Glutamatergic neuron (in vitro differentiated cells): Measurements from ENCODE around the gene PTPRN2. TPM values are rescaled to one million over a fixed set of nuclear protein-coding genes. Genes with fewer than 3 reads are reported as not detected.
A peak's percentile ranks its signal among the peaks of the same experiment; 100 is the strongest.

Source experiments
- DNase-seq: peaks from one replicate; pipeline ENCODE4 v3.0.0; 2022
- H3K27ac Mint-ChIP-seq: one replicate; pipeline ENCODE4 v1.8.0; 2020; ENCODE audit warnings: mild to moderate bottlenecking, mixed read lengths, inconsistent platforms; ENCODE audit not compliant: unreplicated experiment
- H3K27me3 Mint-ChIP-seq: one replicate; pipeline ENCODE4 v1.8.0; 2020; ENCODE audit warnings: mild to moderate bottlenecking, moderate library complexity, mixed read lengths, inconsistent platforms; ENCODE audit not compliant: unreplicated experiment
- H3K36me3 Mint-ChIP-seq: one replicate; pipeline ENCODE4 v1.8.0; 2020; ENCODE audit warnings: mild to moderate bottlenecking, mixed read lengths, inconsistent platforms; ENCODE audit not compliant: unreplicated experiment
- H3K4me1 Mint-ChIP-seq: one replicate; pipeline ENCODE4 v1.8.0; 2020; ENCODE audit warnings: mild to moderate bottlenecking, low read depth, mixed read lengths, inconsistent platforms; ENCODE audit not compliant: unreplicated experiment
- H3K4me3 Mint-ChIP-seq: one replicate; pipeline ENCODE4 v1.8.0; 2020; ENCODE audit warnings: mild to moderate bottlenecking, mixed read lengths, inconsistent platforms; ENCODE audit not compliant: unreplicated experiment
- H3K9me3 Mint-ChIP-seq: one replicate; pipeline ENCODE4 v1.8.0; 2020; ENCODE audit warnings: mild to moderate bottlenecking, moderate library complexity, mixed read lengths, inconsistent platforms; ENCODE audit not compliant: unreplicated experiment
- CTCF ChIP-seq: fragments of 200-600 bp; sonication (generic); IDR thresholded peaks from one replicate; pipeline ENCODE4 v1.5.0; 2021; ENCODE audit not compliant: partially characterized antibody, unreplicated experiment
- total RNA-seq: library from RNA; stranded (reverse); fragmentation: NEBNext Ultra II Directional; extraction: Animal tissue kit (Norgen Biotek cat#: 25700); gene quantifications from one replicate; pipeline ENCODE4 v1.2.1, GENCODE V29; 2021; ENCODE audit not compliant: unreplicated experiment

The PTPRN2 gene
- total RNA-seq, 1 donor from 2014 or later, result 49.0 TPM

GRCh38 chr7:158584407-158584806, 3.2 kb downstream of the PTPRN2 start:
- H3K9me3 Mint-ChIP-seq, result peaks cover 11% of the 10 kb centered on the region
- H3K27ac Mint-ChIP-seq, result no peak overlapping the region
- no peak for DNase-seq
- H3K36me3 Mint-ChIP-seq, result peaks cover 22% of the 10 kb centered on the region
- TF ChIP-seq CTCF, result no peak
- H3K4me3 Mint-ChIP-seq, result peak overlapping the region; percentile 53
- H3K4me1 Mint-ChIP-seq, result peaks cover 15% of the 10 kb centered on the region
- peaks cover 23% of the 10 kb centered on the region for H3K27me3 Mint-ChIP-seq

GRCh38 chr7:158583810-158584209, 3.8 kb downstream of the PTPRN2 start:
- TF ChIP-seq CTCF, result no peak
- peaks cover 17% of the 10 kb centered on the region for H3K27me3 Mint-ChIP-seq
- peak overlapping the region; percentile 54 for H3K4me3 Mint-ChIP-seq
- H3K27ac Mint-ChIP-seq, result peak overlapping the region; percentile 72
- H3K4me1 Mint-ChIP-seq, result peaks cover 15% of the 10 kb centered on the region
- peaks cover 24% of the 10 kb centered on the region for H3K36me3 Mint-ChIP-seq
- peaks cover 11% of the 10 kb centered on the region for H3K9me3 Mint-ChIP-seq
- DNase-seq, result no peak

GRCh38 chr7:158583143-158583542, 4.5 kb downstream of the PTPRN2 start:
- H3K27ac Mint-ChIP-seq, result no peak overlapping the region
- peaks cover 11% of the 10 kb centered on the region for H3K9me3 Mint-ChIP-seq
- H3K27me3 Mint-ChIP-seq, result peaks cover 19% of the 10 kb centered on the region
- no peak for TF ChIP-seq CTCF
- peaks cover 15% of the 10 kb centered on the region for H3K4me1 Mint-ChIP-seq
- no peak overlapping the region for H3K4me3 Mint-ChIP-seq
- H3K36me3 Mint-ChIP-seq, result peaks cover 24% of the 10 kb centered on the region
- no peak for DNase-seq

- H3K27ac Mint-ChIP-seq, result peak overlapping the region; percentile 15
- peaks cover 15% of the 10 kb centered on the region for H3K4me1 Mint-ChIP-seq
- TF ChIP-seq CTCF, result no peak
- peak overlapping the region; percentile 55 for H3K4me3 Mint-ChIP-seq
- H3K27me3 Mint-ChIP-seq, result peaks cover 19% of the 10 kb centered on the region
- H3K9me3 Mint-ChIP-seq, result peaks cover 13% of the 10 kb centered on the region
- H3K36me3 Mint-ChIP-seq, result peaks cover 24% of the 10 kb centered on the region
- DNase-seq, result no peak
Observed at GRCh38 chr7:158582089-158582456, 5.5 kb downstream of the PTPRN2 start.

- Mint-ChIP-seq H3K27ac (no peak overlapping the region), H3K27me3 (peaks cover 19% of the 10 kb centered on the region), H3K4me3 (no peak overlapping the region), H3K36me3 (peaks cover 24% of the 10 kb centered on the region), H3K4me1 (peaks cover 15% of the 10 kb centered on the region), H3K9me3 (peaks cover 13% of the 10 kb centered on the region)
- no peak for DNase-seq
- TF ChIP-seq CTCF, result no peak
Observed at GRCh38 chr7:158581440-158582088, 6.1 kb downstream of the PTPRN2 start.
